ENCODE results near the gene NFIX. TPM values are rescaled to one million over a fixed set of nuclear protein-coding genes. Genes with fewer than 3 reads are reported as not detected.

Gene NFIX
- total RNA-seq, 1 experiment from 2014 or later, result 144 TPM

- ChIA-PET CTCF (interaction anchor here (0.6 to 0.7 kb wide), 3 partner anchors 30 to 109 kb away, joined by 3 to 13 read pairs (median 7); no protein-coding TSS in a partner anchor), POLR2A (interaction anchor here (0.5 to 0.7 kb wide), 2 partner anchors 30 to 115 kb away, joined by 3 to 4 read pairs; no protein-coding TSS in a partner anchor)
- Histone ChIP-seq H3K36me3 (ENCODE audit: control insufficient read depth, insufficient read depth, low read length) (no peaks in the 10 kb centered on the region; the same call in 1 of the 2 replicates), H3K9me3 (ENCODE audit: control insufficient read depth, insufficient read depth, low read depth, low read length) (no peaks in the 10 kb centered on the region), H3K27ac (ENCODE audit: low read length) (0 out of 2 replicates have a peak overlapping the region, but pooled peaks have one; percentile 17), H3K4me3 (ENCODE audit: low read depth in 2 of 2, low read length in 2 of 2) (no peak overlapping the region), H3K4me1 (ENCODE audit: control insufficient read depth, insufficient read depth, low read length) (peaks cover 50% of the 10 kb centered on the region), H3K27me3 (ENCODE audit: control insufficient read depth, insufficient read depth, low read length) (no peaks in the 10 kb centered on the region)
- ATAC-seq, result no peak
- no peak for TF ChIP-seq REST (IDR thresholded peaks at IDR 0.05; ENCODE audit: insufficient read depth in 1 of 2, low read depth in 2 of 2, low read length in 1 of 2)
- no peak for TF ChIP-seq TCF7L2 (IDR thresholded peaks at IDR 0.05; ENCODE audit: low read depth, low read length)
- TF ChIP-seq CTCF (IDR thresholded peaks at IDR 0.05), result no peak
- no peak for TF ChIP-seq POLR2AphosphoS5 (IDR thresholded peaks at IDR 0.05; ENCODE audit: low read depth, low read length)
- DNase-seq (ENCODE audit: low read depth, low spot score), result no peak
- intact Hi-C loops (cut with micrococcal nuclease; ENCODE audit: unreplicated experiment) (loop anchor here (5.0 to 10.0 kb wide), 2 partner anchors 57 to 114 kb away; no protein-coding TSS in a partner anchor), in situ Hi-C loops (cut with HindIII; ENCODE audit: low pct_unique_long_range_greater_than_20kb, low sequenced_read_pairs) (no loop called here)
- BruUV-seq (replicated peaks), result no TSS peak
Measured at GRCh38 chr19:13091400-13092157, 96.3 kb downstream of the NFIX start.

- in situ Hi-C loops (cut with HindIII; ENCODE audit: low pct_unique_long_range_greater_than_20kb, low sequenced_read_pairs), result no loop called here
- no peaks in the 10 kb centered on the region for H3K27me3 ChIP-seq (ENCODE audit: control insufficient read depth, insufficient read depth, low read length)
- CTCF ChIA-PET, result interaction anchor here (0.6 kb wide), 1 partner anchor 109 kb away, joined by 3 read pairs; no protein-coding TSS in a partner anchor
- BruUV-seq (replicated peaks), result no TSS peak
- ATAC-seq, result no peak
- no peaks in the 10 kb centered on the region for H3K9me3 ChIP-seq (ENCODE audit: control insufficient read depth, insufficient read depth, low read depth, low read length)
- no peak overlapping the region for H3K4me3 ChIP-seq (ENCODE audit: low read depth in 2 of 2, low read length in 2 of 2)
- no peaks in the 10 kb centered on the region; the same call in 1 of the 2 replicates for H3K36me3 ChIP-seq (ENCODE audit: control insufficient read depth, insufficient read depth, low read length)
- no peak for DNase-seq (ENCODE audit: low read depth, low spot score)
- H3K4me1 ChIP-seq (ENCODE audit: control insufficient read depth, insufficient read depth, low read length), result peaks cover 53% of the 10 kb centered on the region
- intact Hi-C loops (cut with micrococcal nuclease; ENCODE audit: unreplicated experiment), result loop anchor here (5.0 to 10.0 kb wide), 2 partner anchors 57 to 115 kb away; no protein-coding TSS in a partner anchor
- POLR2A ChIA-PET, result interaction anchor here (0.5 kb wide), 1 partner anchor 115 kb away, joined by 3 read pairs; no protein-coding TSS in a partner anchor
- no peak for TF ChIP-seq REST (IDR thresholded peaks at IDR 0.05; ENCODE audit: insufficient read depth in 1 of 2, low read depth in 2 of 2, low read length in 1 of 2)
- no peak for TF ChIP-seq SIN3A (IDR thresholded peaks at IDR 0.05; ENCODE audit: borderline replicate concordance, insufficient read depth, low read depth, low read length)
- no peak overlapping the region for H3K27ac ChIP-seq (ENCODE audit: low read length)
Measured at GRCh38 chr19:13092158-13092543, 96.9 kb downstream of the NFIX start.

Measured in Panc1 (cell line).